GM19023 (cell line): ENCODE measurements around the gene CCM2L.

Experiments
- ATAC-seq: cut with Tn5 transposase; IDR thresholded peaks from one replicate; pipeline ENCODE4 v1.9.1; 2021; ENCODE audit warnings: mild to moderate bottlenecking, moderate library complexity; ENCODE audit not compliant: unreplicated experiment

The CCM2L gene

GRCh38 chr20:32056708-32057483 is 46.7 kb downstream of the CCM2L start:
- ATAC-seq, result no peak

DNA sequence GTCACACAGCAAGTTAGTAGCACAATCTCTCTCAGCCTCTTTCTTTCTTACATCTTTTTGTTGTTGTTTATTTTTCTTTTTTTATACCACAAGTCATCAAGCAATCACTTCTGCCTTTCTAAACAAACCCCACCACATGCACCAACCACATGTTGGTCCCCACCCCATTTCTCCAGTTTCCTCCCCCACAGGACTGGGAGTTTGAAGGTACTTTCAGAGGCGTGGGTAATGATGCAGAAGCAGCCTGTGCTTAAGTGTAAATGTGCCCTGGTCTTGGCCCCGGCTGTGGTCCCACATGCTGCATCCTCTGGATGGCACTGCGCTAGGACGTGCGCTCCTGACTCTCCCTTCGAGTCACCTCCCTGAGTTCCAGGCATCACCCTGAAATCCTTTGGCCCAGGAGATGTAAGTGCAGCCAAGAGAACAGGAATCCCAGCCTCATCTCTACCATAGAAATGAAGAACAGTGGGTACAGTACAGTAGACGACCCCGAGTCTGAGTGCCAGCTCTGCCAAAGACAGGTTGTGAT is 47.5 kb downstream of the CCM2L start:
- ATAC-seq, result no peak

DNA sequence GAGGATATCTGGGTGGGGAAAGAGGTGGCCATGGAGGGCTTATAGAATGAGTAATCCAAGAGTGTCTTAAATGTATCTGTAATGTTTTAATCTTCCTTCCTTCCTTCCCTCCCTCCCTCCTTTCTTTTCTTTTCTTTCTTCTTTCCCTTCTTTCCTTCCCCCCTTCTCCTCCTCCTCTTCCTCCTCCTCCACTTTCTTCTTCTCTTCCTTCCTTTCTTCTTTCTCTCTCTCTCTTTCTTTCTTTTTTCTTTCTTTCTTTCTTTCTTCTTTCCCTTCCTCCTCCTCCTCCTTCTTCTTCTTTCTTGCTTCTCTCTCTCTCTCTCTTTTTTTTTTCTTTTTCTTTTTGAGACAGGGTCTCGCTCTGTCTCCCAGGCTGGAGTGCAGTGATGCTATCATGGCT is 49.0 kb downstream of the CCM2L start:
- ATAC-seq, result no peak

- no peak for ATAC-seq
These were observed 52.5 kb downstream of the CCM2L start for GRCh38 chr20:32062776-32063170.

GRCh38 chr20:32063695-32064094 is 53.5 kb downstream of the CCM2L start:
- ATAC-seq, result no peak

- ATAC-seq, result no peak
These were observed 54.4 kb downstream of the CCM2L start for GRCh38 chr20:32064667-32065066.

DNA sequence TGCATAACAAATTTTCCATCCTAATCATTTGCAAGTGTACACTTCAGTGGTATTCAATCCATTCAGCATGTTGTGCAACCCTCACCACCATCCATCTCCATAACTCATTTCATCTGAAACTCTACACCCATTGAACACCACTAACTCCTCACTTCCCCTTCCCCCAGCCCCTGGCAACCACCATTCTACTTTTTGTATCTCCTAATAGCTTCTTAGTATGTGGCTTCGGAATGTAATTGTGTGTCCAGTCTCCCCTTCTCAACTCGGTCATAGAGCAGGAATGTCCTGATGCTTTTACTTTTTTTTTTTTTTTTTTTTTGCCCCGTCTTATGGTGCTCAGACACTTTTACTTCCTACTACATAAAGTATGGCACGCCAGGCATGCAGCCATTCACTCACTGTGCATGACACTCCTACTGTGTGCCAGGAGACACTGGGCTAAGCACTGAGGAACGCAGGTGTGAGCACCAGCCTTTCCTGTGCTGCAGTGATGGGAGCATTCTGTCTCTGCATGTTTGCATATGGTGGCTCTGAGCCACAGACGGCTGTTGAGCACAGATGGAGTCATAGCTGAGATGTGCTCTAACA is 57.1 kb downstream of the CCM2L start:
- ATAC-seq, result no peak

GRCh38 chr20:32068174-32068573 is 57.9 kb downstream of the CCM2L start:
- ATAC-seq, result no peak

GRCh38 chr20:32069711-32070110 is 59.5 kb downstream of the CCM2L start:
- ATAC-seq, result no peak

DNA sequence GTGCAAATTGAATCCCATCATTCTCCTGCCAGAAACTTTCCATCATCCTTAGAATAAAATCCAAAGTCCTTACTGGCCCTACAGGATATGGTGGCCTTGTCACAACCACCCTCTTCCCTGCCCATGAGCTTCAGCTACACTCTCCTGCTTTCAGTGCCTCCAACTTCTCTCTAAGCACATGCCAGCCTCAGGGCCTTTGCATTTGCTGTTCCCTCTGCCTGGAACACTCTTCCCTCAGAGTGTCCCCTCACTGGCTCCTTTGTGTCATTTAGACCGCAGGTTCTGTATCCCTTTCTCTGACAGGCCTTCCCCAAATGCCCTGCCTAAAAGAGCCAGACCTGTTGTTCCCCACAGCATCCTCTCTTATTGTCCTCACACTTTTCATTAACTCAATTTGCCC is 60.0 kb downstream of the CCM2L start:
- ATAC-seq, result no peak

- no peak for ATAC-seq
These were observed 60.5 kb downstream of the CCM2L start for GRCh38 chr20:32070690-32071213.

DNA sequence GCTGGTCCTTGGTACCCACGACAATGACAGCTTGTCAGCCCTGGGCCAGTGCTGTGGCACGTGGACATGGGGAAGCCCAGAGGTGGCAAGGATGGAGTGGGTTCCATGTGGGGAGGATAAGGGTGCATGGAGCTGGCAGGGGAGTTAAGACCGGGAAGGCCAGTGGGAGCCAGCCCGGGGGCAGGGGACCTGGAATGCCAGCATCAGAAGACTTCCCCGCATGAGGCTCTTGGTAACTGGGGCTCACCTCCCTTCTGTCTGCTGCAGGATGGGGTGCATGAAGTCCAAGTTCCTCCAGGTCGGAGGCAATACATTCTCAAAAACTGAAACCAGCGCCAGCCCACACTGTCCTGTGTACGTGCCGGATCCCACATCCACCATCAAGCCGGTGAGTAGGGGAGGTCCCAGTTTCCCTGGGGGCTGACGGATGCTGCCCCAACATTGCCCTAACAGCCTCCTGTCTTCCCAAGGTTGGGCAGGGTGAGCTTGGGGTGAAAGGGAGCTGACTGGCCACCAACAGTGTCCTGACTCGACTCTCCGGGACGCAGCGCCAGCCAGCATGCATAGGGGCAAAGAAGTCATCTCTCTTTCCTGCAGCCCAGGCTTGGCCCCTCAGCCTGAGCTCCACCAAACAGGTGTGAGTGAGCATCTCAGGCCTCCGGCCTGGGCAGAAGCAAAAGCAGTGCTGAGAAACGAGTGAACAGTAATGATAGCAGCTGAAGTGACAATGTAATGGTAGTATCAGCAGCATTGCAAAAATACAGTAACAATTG is 61.3 kb downstream of the CCM2L start:
- no peak for ATAC-seq

DNA sequence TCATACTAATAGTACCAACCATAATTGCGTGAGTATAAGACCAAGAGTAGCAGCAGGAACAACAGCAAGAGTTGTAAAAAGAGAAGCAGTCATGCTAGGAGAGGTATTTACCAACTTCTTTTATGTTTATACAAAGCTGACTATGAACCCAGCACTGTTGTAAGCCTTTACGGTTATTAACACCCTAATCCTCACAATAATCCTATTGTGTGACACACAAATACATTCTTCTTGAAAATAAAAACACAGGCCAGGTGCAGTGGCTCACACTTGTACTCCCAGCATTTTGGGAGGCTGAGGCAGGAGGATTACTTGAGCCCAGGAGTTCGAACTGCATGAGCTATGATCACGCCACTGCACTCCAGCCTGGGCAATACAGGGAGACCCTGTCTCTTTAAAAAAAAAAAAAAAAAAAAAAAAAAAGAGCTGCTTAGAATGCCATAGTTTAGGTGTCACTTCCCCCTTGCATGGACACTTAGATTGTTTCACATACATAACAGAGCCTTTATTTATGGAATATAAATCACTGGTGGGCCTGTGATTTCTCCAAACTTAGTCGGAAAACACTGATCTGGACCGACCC is 62.0 kb downstream of the CCM2L start:
- ATAC-seq, result no peak

DNA sequence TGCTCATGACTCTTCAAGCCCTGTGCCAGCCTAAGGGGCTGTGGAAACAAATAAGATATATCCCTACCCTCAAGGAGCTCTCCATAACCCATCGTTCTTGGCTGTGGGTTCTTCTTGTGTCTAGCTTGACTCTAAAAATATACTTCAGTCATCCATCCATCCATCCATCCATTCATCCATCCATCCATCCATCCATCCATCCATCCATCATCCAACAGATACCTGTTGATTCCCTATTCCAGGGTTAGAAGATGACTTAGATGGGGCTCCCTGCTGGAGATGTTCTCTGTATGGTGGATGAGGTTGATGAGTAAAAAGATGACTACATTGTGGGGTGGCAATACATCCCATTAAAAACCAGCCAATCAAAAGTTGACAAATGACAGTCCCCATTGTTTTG is 65.3 kb downstream of the CCM2L start:
- ATAC-seq, result no peak

DNA sequence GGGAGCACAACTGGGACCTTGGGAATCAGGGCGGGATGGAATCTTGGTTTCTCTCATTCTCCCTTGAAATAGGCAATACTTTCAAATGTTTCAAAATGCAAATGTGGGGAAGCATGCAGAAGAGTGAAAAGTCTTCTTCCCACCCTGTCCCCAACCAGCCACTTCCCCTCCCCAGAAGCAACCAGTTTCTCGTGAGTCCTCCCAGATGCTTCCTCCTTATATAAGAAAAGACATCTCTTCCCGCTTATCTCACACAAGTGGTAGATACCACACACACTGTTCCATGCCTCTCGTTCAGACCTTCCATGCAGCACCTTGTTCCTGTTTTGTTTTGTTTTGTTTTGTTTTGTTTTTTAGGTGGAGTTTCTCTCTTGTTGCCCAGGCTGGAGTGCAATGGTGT is 67.0 kb downstream of the CCM2L start:
- ATAC-seq, result no peak

DNA sequence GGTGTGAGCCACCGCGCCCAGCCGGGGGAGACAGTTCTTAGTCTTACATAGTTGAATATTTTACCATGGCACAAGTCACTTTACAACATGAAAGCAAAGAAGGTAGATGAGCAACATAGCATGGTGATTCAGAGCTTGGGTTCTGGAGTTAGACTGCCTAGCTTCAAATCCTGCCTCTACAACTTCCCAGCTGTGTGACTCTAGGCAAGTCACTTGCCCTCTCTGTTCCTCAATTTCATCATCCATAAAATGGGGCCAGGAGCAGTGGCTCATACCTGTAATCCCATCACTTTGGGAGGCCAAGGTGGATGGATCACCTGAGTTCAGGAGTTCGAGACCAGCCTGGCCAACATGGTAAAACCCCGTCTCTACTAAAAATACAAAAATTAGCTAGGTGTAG is 68.1 kb downstream of the CCM2L start:
- no peak for ATAC-seq

- no peak for ATAC-seq
These were observed 68.6 kb downstream of the CCM2L start for GRCh38 chr20:32078791-32079190.

DNA sequence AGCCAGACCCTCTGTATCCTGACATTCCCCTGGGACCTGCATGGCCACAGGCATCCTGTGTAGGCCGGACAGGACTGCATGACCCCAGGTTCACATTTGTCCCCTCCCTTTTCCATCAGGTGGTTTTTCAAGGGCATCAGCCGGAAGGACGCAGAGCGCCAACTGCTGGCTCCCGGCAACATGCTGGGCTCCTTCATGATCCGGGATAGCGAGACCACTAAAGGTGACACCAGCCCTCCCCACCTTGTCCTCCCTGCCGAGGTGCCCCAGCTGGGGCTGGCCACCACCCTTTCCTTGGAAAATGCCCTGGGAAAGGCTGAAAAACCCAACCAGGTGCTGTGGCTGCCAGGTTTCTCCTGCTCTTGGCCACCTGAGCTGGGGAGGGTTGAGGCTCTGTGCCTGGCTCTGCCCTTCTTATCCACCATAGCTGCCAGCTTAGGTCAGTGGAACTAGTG is 69.4 kb downstream of the CCM2L start:
- ATAC-seq, result no peak

- ATAC-seq, result no peak
These were observed 70.5 kb downstream of the CCM2L start for GRCh38 chr20:32080783-32081182.
